Ovary (tissue), 9 donors: ENCODE data around the gene NCOR1. TPM values are rescaled to one million over a fixed set of nuclear protein-coding genes. Genes with fewer than 3 reads are reported as not detected.

Experiments
- DNase-seq, 5 donors: peaks; one replicate each; pipeline ENCODE4 v3.0.0-alpha.2; 2019 to 2020
- H3K27ac ChIP-seq, 2 donors: fragments of 200-600 bp; one replicate each; pipeline versions ENCODE4 v1.5.1 to v1.8.0; 2019 to 2022
- H3K27me3 ChIP-seq: fragments of 200-600 bp; one replicate; pipeline ENCODE4 v1.8.0; 2022
- H3K36me3 ChIP-seq: fragments of 200-600 bp; sonication (generic); one replicate; pipeline ENCODE4 v1.5.1; 2019
- H3K4me1 ChIP-seq: one replicate; pipeline ENCODE4 v1.8.1; 2013; ENCODE audit warnings: mild to moderate bottlenecking, moderate library complexity; ENCODE audit not compliant: insufficient read depth
- H3K4me3 ChIP-seq: fragments of 200-600 bp; sonication (generic); one replicate; pipeline ENCODE4 v1.5.1; 2017
- H3K9me3 ChIP-seq, 2 donors: fragments of 200-600 bp in 1 of 2; sonication (generic) in 1 of 2; one replicate each; pipeline versions ENCODE4 v1.5.1 to v1.8.1; 2013 to 2019; ENCODE audit warnings: mild to moderate bottlenecking in 1 of 2, moderate library complexity in 1 of 2
- EP300 ChIP-seq: sonication (generic); formaldehyde crosslinking; IDR thresholded peaks from one replicate; pipeline ENCODE4 v1.6.1; 2017; ENCODE audit warnings: antibody characterized with exemption
- POLR2A ChIP-seq: fragments of 450-650 bp; IDR thresholded peaks from one replicate; pipeline ENCODE4 v1.6.1; 2017; ENCODE audit warnings: antibody characterized with exemption, mild to moderate bottlenecking, moderate library complexity
- WGBS, 3 donors: extraction: QIAGEN DNeasy Blood & Tissue Kit in 1 of 3; methylation state at CpG; one replicate each; pipeline versions ENCODE4 v1.1.5 to v1.1.7; 2013 to 2017; 5-methylcytosine and 5-hydroxymethylcytosine counted together
- intact Hi-C, 4 donors: fragments of 100-400 bp; cut with DNase I; formaldehyde crosslinking; loops; one replicate each; pipeline versions ENCODE4 v1.11.0 to v1.15.1; 2022 to 2023
- polyA plus RNA-seq, 2 donors: library from polyadenylated mRNA; stranded (reverse); fragments of 200-250 nt in 1 of 2; fragments of 350-450 nt in 1 of 2; fragmentation: Illumina TruSeq in 1 of 2; extraction: RNeasy Lipid Tissue Mini Kit (QIAGEN cat#74804) in 1 of 2; gene quantifications; one replicate each; pipeline ENCODE4 v1.2.3, GENCODE V29; 2013 to 2014
- total RNA-seq, 7 donors: library from RNA; depleted of rRNA in 2 of 7; stranded (reverse); fragments of >200 nt in 2 of 7; fragmentation: NEBNext Ultra II Directional in 3 of 7; extraction: Animal tissue kit (Norgen Biotek cat#: 25700) in 3 of 7; gene quantifications; one replicate each; pipeline versions ENCODE4 v1.1.0 to v1.2.4, GENCODE V29; 2016 to 2023
- TF ChIP-seq, protein P1 (sequence below), 3 donors: fragments of 450-650 bp in 2 of 3; fragments of 200-600 bp in 1 of 3; IDR thresholded peaks; one replicate each; pipeline versions ENCODE4 v1.5.1 to v1.8.0; 2016 to 2022; ENCODE audit warnings: antibody characterized with exemption in 3 of 3, mild to moderate bottlenecking in 1 of 3
- donor health status: DM: no; HTN: no; CAD: no; lungs with moderate emphysema.
- donor health status: DM: no; HTN: no; CAD: no.
- donor health status: Bipolar disorder and iron deficiency.
- donor health status: DM: yes; HTN: yes; CAD: no.
- donor health status: DM: no; HTN: no; CAD: no.
- donor health status: DM: yes; HTN: yes; CAD: no.

Gene NCOR1
- total and polyA plus RNA-seq, 9 donors: 32.4 to 142 (median 110) TPM

DNA sequence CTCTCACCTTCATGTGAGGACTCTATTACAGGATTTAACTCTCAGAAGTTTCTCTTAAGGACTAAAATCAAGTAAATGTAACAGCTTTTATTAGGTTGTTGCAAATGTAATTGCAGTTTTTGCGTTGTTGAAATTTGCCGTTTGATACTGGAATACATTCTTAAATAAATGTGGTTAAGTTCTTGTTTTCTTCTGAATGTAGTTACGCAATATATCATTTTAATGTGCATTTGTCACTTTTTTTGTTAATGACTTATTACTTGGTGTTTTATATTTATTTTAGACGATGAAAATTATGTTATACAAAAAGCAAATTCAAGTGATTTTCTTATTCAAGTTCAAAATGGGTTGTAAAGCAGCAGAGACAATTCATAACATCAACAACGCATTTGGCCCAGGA is 139.4 kb downstream of the NCOR1 start:
- Histone ChIP-seq H3K4me1 (no peaks in the 10 kb centered on the region), H3K4me3 (no peak overlapping the region), H3K9me3 (no peaks in the 10 kb centered on the region), H3K27ac (no peak overlapping the region), H3K36me3 (no peaks in the 10 kb centered on the region), H3K27me3 (no peaks in the 10 kb centered on the region)
- no peak for TF ChIP-seq EP300
- TF ChIP-seq, protein P1, sequence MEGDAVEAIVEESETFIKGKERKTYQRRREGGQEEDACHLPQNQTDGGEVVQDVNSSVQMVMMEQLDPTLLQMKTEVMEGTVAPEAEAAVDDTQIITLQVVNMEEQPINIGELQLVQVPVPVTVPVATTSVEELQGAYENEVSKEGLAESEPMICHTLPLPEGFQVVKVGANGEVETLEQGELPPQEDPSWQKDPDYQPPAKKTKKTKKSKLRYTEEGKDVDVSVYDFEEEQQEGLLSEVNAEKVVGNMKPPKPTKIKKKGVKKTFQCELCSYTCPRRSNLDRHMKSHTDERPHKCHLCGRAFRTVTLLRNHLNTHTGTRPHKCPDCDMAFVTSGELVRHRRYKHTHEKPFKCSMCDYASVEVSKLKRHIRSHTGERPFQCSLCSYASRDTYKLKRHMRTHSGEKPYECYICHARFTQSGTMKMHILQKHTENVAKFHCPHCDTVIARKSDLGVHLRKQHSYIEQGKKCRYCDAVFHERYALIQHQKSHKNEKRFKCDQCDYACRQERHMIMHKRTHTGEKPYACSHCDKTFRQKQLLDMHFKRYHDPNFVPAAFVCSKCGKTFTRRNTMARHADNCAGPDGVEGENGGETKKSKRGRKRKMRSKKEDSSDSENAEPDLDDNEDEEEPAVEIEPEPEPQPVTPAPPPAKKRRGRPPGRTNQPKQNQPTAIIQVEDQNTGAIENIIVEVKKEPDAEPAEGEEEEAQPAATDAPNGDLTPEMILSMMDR (IDR thresholded peaks at IDR 0.05): no peak
- no peak for TF ChIP-seq POLR2A
- 90 to 95% (median 95%) methylated on average over 5 of the region's 5 CpGs for WGBS, 3 donors
- no peak for DNase-seq
- intact Hi-C loops: no loop called here

DNA sequence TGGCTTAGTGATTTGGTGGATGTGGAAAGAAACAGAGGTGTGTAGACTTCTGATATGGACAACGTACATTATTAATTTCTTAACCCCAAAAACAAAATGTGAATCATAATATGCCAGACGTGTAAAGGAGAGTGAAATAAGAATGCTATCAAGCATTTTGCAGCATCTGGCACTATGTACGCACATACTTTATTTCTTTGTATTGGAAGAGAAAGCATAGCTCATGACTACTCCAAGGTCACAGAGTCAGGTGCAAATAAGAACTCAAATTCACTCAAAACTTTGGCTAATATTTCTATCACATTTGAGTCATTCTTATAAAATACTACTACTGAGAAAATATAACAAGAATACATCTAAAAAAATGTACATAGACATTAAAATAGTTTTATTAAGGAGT is 140.9 kb downstream of the NCOR1 start:
- DNase-seq: no peak
- H3K4me3 ChIP-seq: no peak overlapping the region
- TF ChIP-seq, protein P1 (IDR thresholded peaks at IDR 0.05): no peak
- TF ChIP-seq EP300: no peak
- no peaks in the 10 kb centered on the region for H3K4me1 ChIP-seq
- no peaks in the 10 kb centered on the region for H3K27me3 ChIP-seq
- H3K36me3 ChIP-seq: no peaks in the 10 kb centered on the region
- intact Hi-C loops: no loop called here
- no peaks in the 10 kb centered on the region for H3K9me3 ChIP-seq
- WGBS, 3 donors: 88 to 91% (median 90%) methylated on average over 3 of the region's 3 CpGs
- no peak overlapping the region for H3K27ac ChIP-seq

DNA sequence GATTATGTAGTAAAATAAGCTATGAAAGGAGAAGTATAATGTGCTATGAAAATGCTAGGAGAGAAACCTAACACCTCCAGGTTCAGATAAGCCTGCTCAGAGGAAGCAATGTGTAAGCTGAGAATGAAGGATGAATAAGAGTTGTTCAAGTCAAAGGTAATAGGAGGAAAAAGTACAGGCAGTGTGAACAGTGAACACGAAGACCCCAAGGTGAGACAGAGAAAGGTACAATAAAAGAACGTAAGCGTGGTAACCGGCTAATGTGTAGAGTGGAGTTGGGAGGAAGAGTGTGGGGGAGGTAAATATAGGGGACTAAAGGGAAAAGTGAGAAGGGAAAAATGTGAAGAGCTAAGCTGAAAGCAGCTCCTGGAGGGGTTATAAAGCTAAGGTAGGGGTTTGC is 141.5 kb downstream of the NCOR1 start:
- intact Hi-C loops: no loop called here
- Histone ChIP-seq H3K9me3 (no peaks in the 10 kb centered on the region), H3K36me3 (no peaks in the 10 kb centered on the region), H3K4me1 (no peaks in the 10 kb centered on the region), H3K27ac (no peak overlapping the region), H3K27me3 (no peaks in the 10 kb centered on the region), H3K4me3 (no peak overlapping the region)
- 88 to 96% (median 93%) methylated on average over 4 of the region's 4 CpGs for WGBS, 3 donors
- TF ChIP-seq, protein P1 (IDR thresholded peaks at IDR 0.05): no peak
- no peak for TF ChIP-seq EP300
- DNase-seq: no peak

DNA sequence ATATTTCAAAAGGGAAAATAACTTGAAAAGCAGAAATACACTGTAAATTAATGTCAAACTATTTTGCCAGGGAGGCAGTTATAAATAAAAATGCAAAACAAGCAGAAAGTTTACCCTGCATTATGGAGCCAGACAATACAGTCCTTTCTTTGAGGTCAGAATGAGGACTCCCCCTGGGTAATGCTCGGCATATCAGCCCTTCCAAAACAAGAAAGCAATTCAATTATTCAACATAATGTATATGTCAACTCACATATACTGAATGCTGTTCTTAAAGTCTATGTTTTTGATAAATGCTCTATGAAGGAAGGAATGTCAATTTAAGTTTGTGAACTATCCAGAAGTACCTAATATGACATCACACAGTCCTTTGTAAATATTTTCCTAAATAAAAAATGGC is 143.3 kb downstream of the NCOR1 start:
- intact Hi-C loops: no loop called here
- Histone ChIP-seq H3K27ac (no peak overlapping the region), H3K4me3 (no peak overlapping the region), H3K4me1 (peaks cover 1% of the 10 kb centered on the region), H3K36me3 (no peaks in the 10 kb centered on the region), H3K9me3 (no peaks in the 10 kb centered on the region), H3K27me3 (no peaks in the 10 kb centered on the region)
- no peak for DNase-seq
- 89 to 95% (median 90%) methylated on average over 1 of the region's 1 CpG for WGBS, 3 donors
- TF ChIP-seq POLR2A: no peak

- H3K36me3 ChIP-seq: no peaks in the 10 kb centered on the region
- H3K27me3 ChIP-seq: no peaks in the 10 kb centered on the region
- no peak for TF ChIP-seq EP300
- TF ChIP-seq, protein P1 (IDR thresholded peaks at IDR 0.05): no peak
- no peak for DNase-seq
- intact Hi-C loops: no loop called here
- no peak overlapping the region for H3K4me3 ChIP-seq
- peaks cover 1% of the 10 kb centered on the region for H3K4me1 ChIP-seq
- no peaks in the 10 kb centered on the region for H3K9me3 ChIP-seq
- no peak overlapping the region for H3K27ac ChIP-seq
These were observed 147.0 kb downstream of the NCOR1 start for GRCh38 chr17:16068323-16068722.
